ENCODE data around the gene SNRPA.

Gene SNRPA

DNA sequence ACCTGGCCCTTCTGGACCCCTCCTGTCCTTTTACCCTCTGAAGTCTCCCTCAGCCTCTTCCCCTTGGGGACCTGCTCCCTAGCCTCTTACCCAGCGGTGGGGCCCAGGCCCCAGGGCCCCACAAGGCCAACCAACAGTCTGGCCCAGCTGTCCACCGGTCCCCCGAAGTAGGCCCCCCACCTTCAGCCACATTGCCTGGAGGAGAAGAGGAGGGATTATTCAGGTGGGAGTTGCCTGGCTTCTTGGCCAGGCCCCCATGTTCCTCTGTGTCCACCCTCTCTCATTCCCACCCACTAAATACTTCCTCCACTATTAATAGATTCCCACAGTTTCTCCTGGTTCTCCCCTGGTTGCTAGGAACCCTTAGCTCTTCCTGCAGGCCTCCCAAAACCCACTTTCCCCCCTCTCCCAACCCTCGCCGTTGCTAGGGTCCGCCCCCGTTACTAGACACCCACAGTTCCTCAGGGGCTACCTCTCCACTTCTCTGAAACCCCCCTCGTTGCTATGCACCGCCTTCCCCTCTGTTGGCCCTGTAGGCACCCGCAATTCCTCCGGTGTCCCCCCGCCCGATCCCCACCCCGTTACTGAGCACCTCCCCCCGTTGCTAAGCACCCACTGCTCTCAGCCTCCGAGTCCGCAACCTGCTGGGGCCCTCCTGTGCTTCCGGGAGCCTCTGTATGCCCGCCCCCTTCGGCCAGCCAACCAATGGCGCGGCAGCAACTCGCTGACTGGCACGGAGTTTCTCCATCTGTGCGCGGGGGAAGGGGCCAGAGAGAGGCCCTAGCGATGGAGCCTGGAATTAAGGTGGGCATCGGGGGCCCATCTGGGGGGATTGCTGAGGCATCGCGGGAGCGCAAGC is 36.3 kb upstream of the SNRPA start:
- H3K36me3 ChIP-seq (replicated peaks), result no peaks in the 10 kb centered on the region
- TF ChIP-seq, protein P1, sequence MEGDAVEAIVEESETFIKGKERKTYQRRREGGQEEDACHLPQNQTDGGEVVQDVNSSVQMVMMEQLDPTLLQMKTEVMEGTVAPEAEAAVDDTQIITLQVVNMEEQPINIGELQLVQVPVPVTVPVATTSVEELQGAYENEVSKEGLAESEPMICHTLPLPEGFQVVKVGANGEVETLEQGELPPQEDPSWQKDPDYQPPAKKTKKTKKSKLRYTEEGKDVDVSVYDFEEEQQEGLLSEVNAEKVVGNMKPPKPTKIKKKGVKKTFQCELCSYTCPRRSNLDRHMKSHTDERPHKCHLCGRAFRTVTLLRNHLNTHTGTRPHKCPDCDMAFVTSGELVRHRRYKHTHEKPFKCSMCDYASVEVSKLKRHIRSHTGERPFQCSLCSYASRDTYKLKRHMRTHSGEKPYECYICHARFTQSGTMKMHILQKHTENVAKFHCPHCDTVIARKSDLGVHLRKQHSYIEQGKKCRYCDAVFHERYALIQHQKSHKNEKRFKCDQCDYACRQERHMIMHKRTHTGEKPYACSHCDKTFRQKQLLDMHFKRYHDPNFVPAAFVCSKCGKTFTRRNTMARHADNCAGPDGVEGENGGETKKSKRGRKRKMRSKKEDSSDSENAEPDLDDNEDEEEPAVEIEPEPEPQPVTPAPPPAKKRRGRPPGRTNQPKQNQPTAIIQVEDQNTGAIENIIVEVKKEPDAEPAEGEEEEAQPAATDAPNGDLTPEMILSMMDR (IDR thresholded peaks at IDR 0.05; ENCODE audit: low read depth, low read length, missing control alignments), result peak; percentile 12
- no peaks in the 10 kb centered on the region for H3K27me3 ChIP-seq (replicated peaks)
- DNase-seq, result peak; percentile 91
- peak overlapping the region; percentile 63 for H3K4me3 ChIP-seq (ENCODE audit: low read depth, low read length)
- in situ Hi-C loops (cut with HindIII; ENCODE audit: low pct_ligation_motif_present, low sequenced_read_pairs), result no loop called here
- peak overlapping the region; percentile 99 for H3K27ac ChIP-seq

- TF ChIP-seq, protein P1 (IDR thresholded peaks at IDR 0.05; ENCODE audit: low read depth, low read length, missing control alignments), result no peak
- no peaks in the 10 kb centered on the region for H3K27me3 ChIP-seq (replicated peaks)
- H3K27ac ChIP-seq, result peak overlapping the region; percentile 99
- H3K4me3 ChIP-seq (ENCODE audit: low read depth, low read length), result peak overlapping the region; percentile 76
- in situ Hi-C loops (cut with HindIII; ENCODE audit: low pct_ligation_motif_present, low sequenced_read_pairs), result no loop called here
- DNase-seq, result peak; percentile 94
- no peaks in the 10 kb centered on the region for H3K36me3 ChIP-seq (replicated peaks)
Observed at GRCh38 chr19:40716031-40716481, 34.9 kb upstream of the SNRPA start.

GRCh38 chr19:40716482-40717324 is 34.3 kb upstream of the SNRPA start, which contains the start of the genes COQ8B and ITPKC:
TSS of gene COQ8B (minus strand) at chr19:40716886. CDS start at chr19:40714632, 2,254 bp downstream.
TSS of gene ITPKC (plus strand) at chr19:40717112. CDS start at chr19:40717136, 24 bp downstream.
- Histone ChIP-seq H3K36me3 (replicated peaks) (no peaks in the 10 kb centered on the region), H3K27ac (peak within 1 kb of the TSS; percentile 99), H3K4me3 (ENCODE audit: low read depth, low read length) (peak within 1 kb of the TSS; percentile 76), H3K27me3 (replicated peaks) (no peaks in the 10 kb centered on the region)
- TF ChIP-seq, protein P1 (IDR thresholded peaks at IDR 0.05; ENCODE audit: low read depth, low read length, missing control alignments), result no peak
- peak; percentile 97 for DNase-seq
- in situ Hi-C loops (cut with HindIII; ENCODE audit: low pct_ligation_motif_present, low sequenced_read_pairs), result no loop called here

- TF ChIP-seq, protein P1 (IDR thresholded peaks at IDR 0.05; ENCODE audit: low read depth, low read length, missing control alignments), result no peak
- no peaks in the 10 kb centered on the region for H3K27me3 ChIP-seq (replicated peaks)
- H3K36me3 ChIP-seq (replicated peaks), result no peaks in the 10 kb centered on the region
- peak; percentile 43 for DNase-seq
- in situ Hi-C loops (cut with HindIII; ENCODE audit: low pct_ligation_motif_present, low sequenced_read_pairs), result no loop called here
- peak overlapping the region; percentile 76 for H3K4me3 ChIP-seq (ENCODE audit: low read depth, low read length)
- peak overlapping the region; percentile 99 for H3K27ac ChIP-seq
Observed at GRCh38 chr19:40717325-40717879, 33.6 kb upstream of the SNRPA start.

GRCh38 chr19:40717880-40718773 is 32.9 kb upstream of the SNRPA start:
- no peaks in the 10 kb centered on the region for H3K27me3 ChIP-seq (replicated peaks)
- TF ChIP-seq, protein P1 (IDR thresholded peaks at IDR 0.05; ENCODE audit: low read depth, low read length, missing control alignments), result no peak
- peak overlapping the region; percentile 99 for H3K27ac ChIP-seq
- no peak for DNase-seq
- in situ Hi-C loops (cut with HindIII; ENCODE audit: low pct_ligation_motif_present, low sequenced_read_pairs), result no loop called here
- peak overlapping the region; percentile 76 for H3K4me3 ChIP-seq (ENCODE audit: low read depth, low read length)
- H3K36me3 ChIP-seq (replicated peaks), result no peaks in the 10 kb centered on the region

All from brain microvascular endothelial cell (primary cell).